ENCODE data around the gene DYNLL1.

The DYNLL1 gene

DNA sequence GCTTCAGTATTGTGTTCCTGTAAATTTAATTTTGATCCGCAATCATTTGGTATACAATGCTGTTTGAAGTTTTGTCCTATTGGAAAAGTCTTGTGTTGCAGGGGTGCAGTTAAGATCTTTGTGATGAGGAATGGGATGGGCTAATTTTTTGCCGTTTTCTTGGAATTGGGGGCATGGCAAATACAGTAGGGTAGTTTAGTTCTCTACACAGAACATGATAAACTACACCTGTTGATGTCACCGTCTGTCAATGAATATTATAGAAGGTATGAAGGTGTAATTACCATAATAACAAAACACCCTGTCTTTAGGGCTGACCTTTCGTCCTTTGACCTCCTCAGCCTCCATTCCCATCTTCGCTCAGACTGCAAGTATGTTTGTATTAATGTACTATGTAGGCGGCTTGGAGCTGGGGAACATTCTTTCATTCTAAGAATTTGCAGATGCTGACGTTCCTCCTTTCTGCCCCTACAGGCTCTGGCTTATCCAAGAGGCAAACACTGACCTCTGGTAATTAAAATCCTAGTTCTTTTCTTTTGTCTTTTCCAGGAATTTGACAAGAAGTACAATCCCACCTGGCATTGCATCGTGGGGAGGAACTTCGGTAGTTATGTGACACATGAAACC, 1.7 kb downstream of the DYNLL1 start:
- Histone ChIP-seq H3K23ac (ENCODE audit: low read depth, low read length, poor library complexity) (no peak overlapping the region), H3K27ac (replicated peaks; ENCODE audit: low read length) (no peak overlapping the region), H3K79me1 (ENCODE audit: low read depth, low read length) (no peaks in the 10 kb centered on the region), H3K9me3 (replicated peaks in 1 of 2; ENCODE audit: control insufficient read depth in 2 of 2, insufficient read depth in 1 of 2, low read depth in 1 of 2, low read length in 2 of 2) (no peaks in the 10 kb centered on the region), H3K4me3 (ENCODE audit: low read length in 2 of 2) (peak overlapping the region in 1 of 2 donors; percentile 86), H3K14ac (ENCODE audit: low read length) (no peak overlapping the region), H2BK15ac (ENCODE audit: low read length) (no peak overlapping the region), H3K4ac (ENCODE audit: low read length) (no peak overlapping the region), H2BK12ac (ENCODE audit: low read length) (no peak overlapping the region), H2AK5ac (ENCODE audit: low read depth, low read length) (no peak overlapping the region), H3K27me3 (ENCODE audit: control insufficient read depth in 3 of 3, insufficient read depth in 3 of 3, low read depth in 1 of 3, low read length in 3 of 3) (no peaks in the 10 kb centered on the region), H4K91ac (ENCODE audit: low read depth, low read length, poor library complexity) (no peak overlapping the region), H3K36me3 (replicated peaks in 1 of 2; ENCODE audit: control insufficient read depth in 2 of 2, insufficient read depth in 2 of 2, low read length in 2 of 2) (peaks cover 8 to 53% of the 10 kb centered on the region in 2 donors), H2BK120ac (ENCODE audit: low read depth, low read length) (no peak overlapping the region), H2BK5ac (ENCODE audit: low read length) (no peak overlapping the region), H3K9ac (ENCODE audit: low read depth, low read length, poor library complexity) (no peak overlapping the region), H3K18ac (ENCODE audit: low read length) (no peak overlapping the region), H4K8ac (ENCODE audit: low read depth, low read length) (no peak overlapping the region), H3K4me1 (ENCODE audit: control insufficient read depth in 2 of 2, insufficient read depth in 1 of 2, low read depth in 1 of 2, low read length in 2 of 2) (peaks cover 6 to 10% of the 10 kb centered on the region in 2 donors), H2AFZ (ENCODE audit: low read length) (no peak overlapping the region), H3K4me2 (ENCODE audit: insufficient read depth, low read length, poor library complexity, severe bottlenecking) (peak overlapping the region; percentile 75)
- no peak for DNase-seq (ENCODE audit: low spot score)
- WGBS, 2 donors (ENCODE audit: extremely low coverage in 2 of 2, insufficient read length in 2 of 2, insufficient replicate concordance in 1 of 2) = no CpG with 5 or more reads among the region's 9 CpGs

DNA sequence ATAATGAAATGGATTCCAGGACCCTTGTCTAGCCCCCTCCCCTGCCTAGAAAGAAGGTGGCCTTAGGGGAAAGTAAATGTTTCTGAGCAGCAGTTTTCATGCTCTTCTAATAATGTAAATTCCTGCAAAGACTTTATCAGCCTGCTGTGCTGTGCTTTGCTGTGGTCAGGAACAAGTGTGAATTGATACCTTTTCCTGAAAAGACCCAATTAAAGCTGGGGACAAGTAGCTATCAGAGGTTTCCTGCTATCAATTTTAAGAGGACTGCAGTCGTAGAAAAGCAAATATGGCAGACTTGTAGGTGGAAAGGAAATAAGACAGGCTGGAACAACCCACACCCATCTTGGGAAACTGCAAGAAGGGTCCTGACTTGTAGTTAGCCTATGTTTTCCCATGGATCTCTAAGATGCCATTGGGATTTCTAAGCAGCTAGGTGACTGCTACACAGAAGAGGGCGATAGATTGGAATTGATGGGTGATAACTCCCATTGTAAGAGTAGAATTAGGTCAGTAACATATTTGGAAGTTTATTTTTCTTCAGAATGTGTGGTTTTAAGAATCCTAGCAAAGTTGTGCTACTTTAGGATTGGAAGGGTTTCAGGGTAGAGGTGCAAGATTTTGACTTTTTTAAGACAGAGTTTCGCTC, 3.1 kb downstream of the DYNLL1 start:
- DNase-seq (ENCODE audit: low spot score) = no peak
- WGBS, 2 donors (ENCODE audit: extremely low coverage in 2 of 2, insufficient read length in 2 of 2, insufficient replicate concordance in 1 of 2) = no CpG with 5 or more reads among the region's 3 CpGs
- Histone ChIP-seq H2AFZ (ENCODE audit: low read length) (no peak overlapping the region), H3K4me2 (ENCODE audit: insufficient read depth, low read length, poor library complexity, severe bottlenecking) (no peak overlapping the region), H3K4me3 (ENCODE audit: low read length in 2 of 2) (no peak overlapping the region), H4K91ac (ENCODE audit: low read depth, low read length, poor library complexity) (no peak overlapping the region), H3K23ac (ENCODE audit: low read depth, low read length, poor library complexity) (no peak overlapping the region), H2BK5ac (ENCODE audit: low read length) (no peak overlapping the region), H3K9me3 (replicated peaks in 1 of 2; ENCODE audit: control insufficient read depth in 2 of 2, insufficient read depth in 1 of 2, low read depth in 1 of 2, low read length in 2 of 2) (no peaks in the 10 kb centered on the region), H4K8ac (ENCODE audit: low read depth, low read length) (no peak overlapping the region), H2BK15ac (ENCODE audit: low read length) (no peak overlapping the region), H3K18ac (ENCODE audit: low read length) (no peak overlapping the region), H3K36me3 (replicated peaks in 1 of 2; ENCODE audit: control insufficient read depth in 2 of 2, insufficient read depth in 2 of 2, low read length in 2 of 2) (peaks cover 14 to 66% of the 10 kb centered on the region in 2 donors), H3K79me1 (ENCODE audit: low read depth, low read length) (no peaks in the 10 kb centered on the region), H3K27ac (replicated peaks; ENCODE audit: low read length) (no peak overlapping the region), H2BK12ac (ENCODE audit: low read length) (no peak overlapping the region), H3K4me1 (ENCODE audit: control insufficient read depth in 2 of 2, insufficient read depth in 1 of 2, low read depth in 1 of 2, low read length in 2 of 2) (peaks cover 6 to 10% of the 10 kb centered on the region in 2 donors), H3K9ac (ENCODE audit: low read depth, low read length, poor library complexity) (no peak overlapping the region), H3K4ac (ENCODE audit: low read length) (no peak overlapping the region), H2AK5ac (ENCODE audit: low read depth, low read length) (no peak overlapping the region), H3K14ac (ENCODE audit: low read length) (no peak overlapping the region), H2BK120ac (ENCODE audit: low read depth, low read length) (no peak overlapping the region), H3K27me3 (ENCODE audit: control insufficient read depth in 3 of 3, insufficient read depth in 3 of 3, low read depth in 1 of 3, low read length in 3 of 3) (no peaks in the 10 kb centered on the region)

DNA sequence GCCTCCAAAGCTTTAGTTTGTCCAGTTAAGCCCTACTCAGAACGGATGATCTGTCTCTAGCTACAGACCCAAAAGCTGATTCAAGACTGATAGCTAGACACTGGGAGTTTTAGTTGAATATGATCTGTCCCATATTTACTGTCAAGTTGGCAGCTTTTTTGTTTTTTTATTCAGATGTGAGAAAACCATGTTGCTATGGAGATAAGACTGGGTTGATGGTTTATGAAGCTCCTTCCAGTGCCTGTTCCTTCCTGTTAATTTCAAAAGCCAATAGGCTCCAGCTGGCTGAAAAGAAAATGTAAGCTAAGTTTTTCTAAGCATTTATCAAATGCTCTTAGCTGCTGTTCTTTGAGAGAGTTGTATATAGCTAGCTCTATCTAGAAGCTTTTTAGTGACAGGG, 4.7 kb downstream of the DYNLL1 start:
- no peak overlapping the region for H3K4me2 ChIP-seq (ENCODE audit: insufficient read depth, low read length, poor library complexity, severe bottlenecking)
- no peaks in the 10 kb centered on the region for H3K79me1 ChIP-seq (ENCODE audit: low read depth, low read length)
- H3K27me3 ChIP-seq (ENCODE audit: control insufficient read depth in 3 of 3, insufficient read depth in 3 of 3, low read depth in 1 of 3, low read length in 3 of 3) = no peaks in the 10 kb centered on the region
- no peak overlapping the region for H4K91ac ChIP-seq (ENCODE audit: low read depth, low read length, poor library complexity)
- peaks cover 3 to 5% of the 10 kb centered on the region in 2 donors for H3K4me1 ChIP-seq (ENCODE audit: control insufficient read depth in 2 of 2, insufficient read depth in 1 of 2, low read depth in 1 of 2, low read length in 2 of 2)
- no peak overlapping the region for H3K18ac ChIP-seq (ENCODE audit: low read length)
- no peak overlapping the region for H2BK15ac ChIP-seq (ENCODE audit: low read length)
- no peak overlapping the region for H2BK5ac ChIP-seq (ENCODE audit: low read length)
- H3K4me3 ChIP-seq (ENCODE audit: low read length in 2 of 2) = no peak overlapping the region
- H3K27ac ChIP-seq (replicated peaks; ENCODE audit: low read length) = no peak overlapping the region
- no peak overlapping the region for H3K23ac ChIP-seq (ENCODE audit: low read depth, low read length, poor library complexity)
- no peak overlapping the region for H4K8ac ChIP-seq (ENCODE audit: low read depth, low read length)
- no peak overlapping the region for H2BK120ac ChIP-seq (ENCODE audit: low read depth, low read length)
- H2AFZ ChIP-seq (ENCODE audit: low read length) = no peak overlapping the region
- H2BK12ac ChIP-seq (ENCODE audit: low read length) = no peak overlapping the region
- no peak overlapping the region for H3K14ac ChIP-seq (ENCODE audit: low read length)
- no peaks in the 10 kb centered on the region for H3K9me3 ChIP-seq (replicated peaks in 1 of 2; ENCODE audit: control insufficient read depth in 2 of 2, insufficient read depth in 1 of 2, low read depth in 1 of 2, low read length in 2 of 2)
- no peak for DNase-seq (ENCODE audit: low spot score)
- no peak overlapping the region for H3K9ac ChIP-seq (ENCODE audit: low read depth, low read length, poor library complexity)
- no peak overlapping the region for H3K4ac ChIP-seq (ENCODE audit: low read length)
- no CpG with 5 or more reads among the region's 1 CpG for WGBS, 2 donors (ENCODE audit: extremely low coverage in 2 of 2, insufficient read length in 2 of 2, insufficient replicate concordance in 1 of 2)
- H3K36me3 ChIP-seq (replicated peaks in 1 of 2; ENCODE audit: control insufficient read depth in 2 of 2, insufficient read depth in 2 of 2, low read length in 2 of 2) = peaks cover 16 to 81% of the 10 kb centered on the region in 2 donors
- no peak overlapping the region for H2AK5ac ChIP-seq (ENCODE audit: low read depth, low read length)

GRCh38 chr12:120504587-120504986, 8.7 kb downstream of the DYNLL1 start:
- no peak overlapping the region for H2BK120ac ChIP-seq (ENCODE audit: low read depth, low read length)
- H3K36me3 ChIP-seq (replicated peaks in 1 of 2; ENCODE audit: control insufficient read depth in 2 of 2, insufficient read depth in 2 of 2, low read length in 2 of 2) = peaks cover 19 to 82% of the 10 kb centered on the region in 2 donors
- H3K4ac ChIP-seq (ENCODE audit: low read length) = no peak overlapping the region
- H3K4me3 ChIP-seq (ENCODE audit: low read length in 2 of 2) = no peak overlapping the region
- H3K79me1 ChIP-seq (ENCODE audit: low read depth, low read length) = no peaks in the 10 kb centered on the region
- no peak overlapping the region for H3K23ac ChIP-seq (ENCODE audit: low read depth, low read length, poor library complexity)
- DNase-seq (ENCODE audit: low spot score) = no peak
- WGBS, 2 donors (ENCODE audit: extremely low coverage in 2 of 2, insufficient read length in 2 of 2, insufficient replicate concordance in 1 of 2) = no CpG with 5 or more reads among the region's 4 CpGs
- H3K18ac ChIP-seq (ENCODE audit: low read length) = no peak overlapping the region
- no peak overlapping the region for H4K91ac ChIP-seq (ENCODE audit: low read depth, low read length, poor library complexity)
- no peak overlapping the region for H4K8ac ChIP-seq (ENCODE audit: low read depth, low read length)
- no peaks in the 10 kb centered on the region for H3K27me3 ChIP-seq (ENCODE audit: control insufficient read depth in 3 of 3, insufficient read depth in 3 of 3, low read depth in 1 of 3, low read length in 3 of 3)
- no peak overlapping the region for H2BK5ac ChIP-seq (ENCODE audit: low read length)
- no peak overlapping the region for H3K27ac ChIP-seq (replicated peaks; ENCODE audit: low read length)
- H3K14ac ChIP-seq (ENCODE audit: low read length) = no peak overlapping the region
- H2BK12ac ChIP-seq (ENCODE audit: low read length) = no peak overlapping the region
- no peaks in the 10 kb centered on the region for H3K9me3 ChIP-seq (replicated peaks in 1 of 2; ENCODE audit: control insufficient read depth in 2 of 2, insufficient read depth in 1 of 2, low read depth in 1 of 2, low read length in 2 of 2)
- no peak overlapping the region for H2AFZ ChIP-seq (ENCODE audit: low read length)
- H2AK5ac ChIP-seq (ENCODE audit: low read depth, low read length) = no peak overlapping the region
- H3K9ac ChIP-seq (ENCODE audit: low read depth, low read length, poor library complexity) = no peak overlapping the region
- no peaks in the 10 kb centered on the region for H3K4me1 ChIP-seq (ENCODE audit: control insufficient read depth in 2 of 2, insufficient read depth in 1 of 2, low read depth in 1 of 2, low read length in 2 of 2)
- no peak overlapping the region for H2BK15ac ChIP-seq (ENCODE audit: low read length)
- no peak overlapping the region for H3K4me2 ChIP-seq (ENCODE audit: insufficient read depth, low read length, poor library complexity, severe bottlenecking)
